Lung microvascular endothelial cell (primary cell): ENCODE data around the gene RGS6. TPM values are rescaled to one million over a fixed set of nuclear protein-coding genes. Genes with fewer than 3 reads are reported as not detected.
"Not testable (repeated sequence)": the region's sequence is repeated elsewhere in the genome, so short reads cannot be mapped to it uniquely, and the experiment has no call there.

Experiments used
- DNase-seq, 2 donors: peaks; one replicate each; pipeline versions ENCODE4 v3.0.0 to v3.0.0-alpha.2; 2010; ENCODE audit warnings: low read depth in 2 of 2
- total RNA-seq: library from RNA; depleted of rRNA; stranded (reverse); fragments of >200 nt; gene quantifications from 2 replicates; pipeline ENCODE4 v1.2.1, GENCODE V29; 2014

The RGS6 gene
- not detected in 2 replicates for total RNA-seq

GRCh38 chr14:71932229-71932981 is at the start of gene RGS6:
TSS of gene RGS6 (plus strand) at chr14:71932429.
- peak; percentile 6 to 8 for DNase-seq

DNA sequence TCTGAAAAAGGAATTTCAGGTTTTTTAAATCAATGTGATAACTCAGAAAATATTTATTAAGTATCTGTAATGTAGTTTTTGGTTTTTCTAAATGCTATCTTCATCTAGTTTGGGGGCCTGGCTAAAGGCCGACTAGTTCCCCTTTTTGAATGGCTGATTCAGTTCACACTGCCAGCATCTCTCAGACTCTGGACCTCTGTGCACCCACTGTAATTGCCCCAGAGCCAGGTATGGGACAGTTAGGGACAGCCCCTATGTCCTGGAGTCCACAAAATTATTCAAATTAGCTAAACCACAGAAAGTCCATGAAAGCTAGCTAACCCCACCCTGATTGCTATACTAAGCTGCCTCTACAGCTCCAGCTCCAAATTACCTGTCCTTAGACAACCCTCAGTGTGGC is 49.1 kb upstream of the RGS6 start:
- no peak for DNase-seq

- DNase-seq, result no peak
Measured at GRCh38 chr14:71885301-71885700, 46.9 kb upstream of the RGS6 start.

- not testable (repeated sequence) for DNase-seq
Measured at GRCh38 chr14:71887802-71888201, 44.4 kb upstream of the RGS6 start.

DNA sequence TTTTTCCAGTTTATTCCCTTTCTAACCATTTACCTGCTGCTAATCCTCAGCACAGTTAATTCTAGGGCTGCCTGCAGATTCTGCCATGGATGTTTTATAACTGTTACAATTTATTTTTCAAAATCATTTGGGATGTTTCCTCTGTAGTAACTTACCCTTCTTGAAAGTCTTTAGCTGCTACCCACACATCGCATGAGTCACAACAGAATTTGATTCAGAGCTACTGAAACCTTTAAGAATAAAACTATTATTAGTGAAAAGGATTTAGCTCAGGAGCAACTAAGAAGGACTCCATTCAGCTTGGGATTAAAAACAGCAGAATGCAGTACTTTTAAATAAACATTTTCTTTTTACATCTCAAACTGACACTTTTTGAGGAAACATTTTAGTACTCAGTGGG is 41.7 kb upstream of the RGS6 start:
- DNase-seq, result no peak

GRCh38 chr14:71891185-71891584 is 41.0 kb upstream of the RGS6 start:
- DNase-seq, result no peak

DNA sequence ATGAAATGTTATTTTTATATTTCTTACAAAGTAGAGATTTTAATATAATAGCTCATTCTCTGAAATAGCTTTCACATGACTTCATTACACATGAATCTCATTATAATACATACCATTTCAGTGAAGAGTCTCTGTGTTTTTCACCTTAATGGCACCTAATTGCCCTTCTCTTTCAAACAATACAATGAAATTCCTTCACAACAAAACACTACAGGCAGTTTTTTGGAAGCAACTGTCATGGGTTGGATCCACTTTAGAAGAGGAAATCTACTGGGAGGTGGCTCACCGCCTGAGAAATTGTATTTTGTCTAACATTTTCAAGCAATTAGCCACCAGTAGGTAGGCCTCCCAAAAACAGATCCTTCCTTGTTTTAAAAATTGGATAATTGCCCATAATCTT is 40.3 kb upstream of the RGS6 start:
- DNase-seq, result no peak

- DNase-seq, result no peak
Measured at GRCh38 chr14:71905031-71905430, 27.2 kb upstream of the RGS6 start.

DNA sequence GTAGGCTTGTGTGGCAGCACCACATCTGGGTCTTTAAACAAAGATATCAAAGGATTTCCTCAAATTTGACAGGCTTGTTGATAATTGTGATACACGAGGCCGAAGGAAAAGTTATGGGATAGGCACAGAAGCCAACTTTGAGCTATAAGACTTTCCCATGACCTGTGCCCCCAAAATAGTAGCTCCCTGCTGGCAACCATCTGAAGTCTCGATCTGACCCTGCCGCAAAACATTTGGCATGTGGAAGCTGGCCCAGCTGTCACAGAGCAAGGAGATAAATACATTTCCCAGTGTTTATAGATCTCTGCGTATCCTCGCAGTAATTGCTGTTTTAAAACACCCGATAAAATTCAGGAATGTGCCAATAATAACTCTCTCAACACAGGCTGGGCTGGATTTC is 26.4 kb upstream of the RGS6 start:
- DNase-seq, result no peak

DNA sequence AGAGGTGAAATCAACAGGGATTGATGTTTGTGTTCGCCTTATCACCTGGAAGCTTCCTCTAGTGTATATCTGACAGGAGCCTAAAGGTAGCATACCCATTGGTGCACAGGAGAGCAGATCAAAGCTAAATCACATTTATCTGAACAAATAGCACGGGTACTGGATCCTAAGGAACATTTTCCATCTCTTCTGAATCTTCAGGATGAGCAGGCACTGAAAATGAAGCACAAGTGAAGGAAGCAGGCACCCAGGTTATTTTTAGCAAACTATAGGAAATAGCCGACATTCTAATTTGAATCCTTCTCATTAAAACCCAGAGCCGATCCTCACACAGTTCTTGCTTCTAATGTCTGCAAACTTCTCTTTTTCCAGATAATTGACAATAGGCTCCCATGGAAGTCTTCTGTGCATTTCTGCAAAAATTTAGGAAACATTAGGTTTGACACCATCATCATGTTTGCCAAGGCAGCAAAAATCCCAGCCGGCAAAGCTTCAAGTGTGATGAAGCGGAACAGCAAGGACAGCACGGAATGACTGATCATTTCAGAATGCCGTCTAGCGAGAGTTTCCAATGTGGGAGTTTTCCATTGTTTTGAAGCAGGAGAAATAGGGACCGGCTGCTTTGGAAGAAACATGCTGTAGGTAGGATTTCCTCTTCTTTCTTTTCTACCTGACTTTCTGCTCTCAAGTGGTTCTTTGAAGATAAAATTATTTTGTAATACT is 24.3 kb upstream of the RGS6 start:
- DNase-seq, result no peak

DNA sequence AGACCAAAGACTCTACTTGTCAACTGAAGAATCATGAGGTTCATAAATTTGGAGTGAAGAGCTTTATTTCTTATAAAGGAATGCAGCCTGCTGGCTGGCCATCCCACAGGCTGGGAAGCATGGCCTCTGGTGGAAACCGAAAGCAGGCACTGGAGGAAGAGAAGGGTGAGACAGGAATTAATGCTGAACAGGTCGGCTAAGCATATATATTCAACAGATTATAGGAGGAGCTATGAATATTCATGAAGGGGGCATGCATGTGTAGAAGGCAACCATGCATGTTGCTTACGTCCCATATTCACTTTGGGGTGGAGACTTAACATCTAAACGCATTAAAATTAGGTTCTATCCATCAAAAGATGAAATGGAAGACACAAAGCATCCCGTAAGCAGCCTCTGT is 20.6 kb upstream of the RGS6 start:
- DNase-seq, result no peak

DNA sequence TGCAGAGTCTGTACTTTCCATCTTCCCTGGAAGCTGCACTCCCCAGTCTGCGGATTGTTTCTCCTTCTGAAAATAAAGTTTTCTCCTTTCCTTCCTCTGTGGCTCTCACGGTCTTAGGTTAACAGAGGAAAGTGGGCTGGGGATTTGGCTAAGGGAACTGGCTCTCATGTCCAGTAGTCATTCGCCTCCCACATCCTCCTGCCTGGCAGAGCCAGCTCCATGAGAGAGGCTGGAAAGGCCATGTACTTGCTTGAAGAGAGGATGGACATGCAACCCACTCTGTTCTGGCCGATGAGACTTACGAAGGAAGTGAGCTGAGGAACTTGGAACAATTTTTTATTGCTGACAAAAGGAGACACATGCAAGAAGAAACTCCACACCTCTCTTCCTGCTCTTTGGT is 18.9 kb upstream of the RGS6 start:
- no peak for DNase-seq

DNA sequence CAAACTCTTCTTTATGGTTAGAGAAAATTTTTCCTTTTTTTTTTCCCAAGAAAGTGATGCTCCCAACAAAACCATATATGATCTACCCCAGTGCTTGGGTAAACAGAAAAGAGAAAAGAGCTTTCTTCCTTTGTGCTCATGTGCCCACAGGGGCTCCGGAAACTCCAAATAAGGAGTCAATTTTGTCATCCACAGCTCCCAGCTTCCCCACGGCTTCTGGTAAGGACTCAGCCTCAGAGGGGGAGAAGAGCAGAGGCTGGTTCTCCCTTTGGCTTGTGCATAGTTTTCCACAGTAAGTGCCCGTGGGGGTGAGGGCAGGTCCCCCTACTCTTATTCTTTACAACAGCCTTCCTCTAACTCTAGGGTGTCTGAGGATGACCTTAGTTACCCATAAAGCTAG is 13.3 kb upstream of the RGS6 start:
- DNase-seq, result no peak

DNA sequence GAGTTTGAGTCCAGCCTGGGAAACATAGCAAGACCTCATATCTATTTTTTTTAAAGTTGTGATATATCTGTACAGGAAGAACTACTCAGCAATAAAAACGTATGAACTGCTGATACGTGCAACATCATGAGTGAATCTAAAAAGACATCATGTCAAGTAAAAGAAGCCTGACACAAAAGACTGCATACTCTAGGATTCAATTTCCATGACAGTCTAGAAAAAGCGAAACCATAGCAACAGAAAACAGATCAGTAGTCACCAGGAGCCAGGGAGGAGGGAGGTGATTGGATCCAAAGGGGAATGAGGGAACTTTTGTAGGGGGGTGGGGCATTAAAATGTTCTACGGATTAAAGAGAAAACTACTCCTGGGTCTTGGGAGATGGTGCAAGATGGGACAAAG is 8.7 kb upstream of the RGS6 start:
- DNase-seq, result no peak

DNA sequence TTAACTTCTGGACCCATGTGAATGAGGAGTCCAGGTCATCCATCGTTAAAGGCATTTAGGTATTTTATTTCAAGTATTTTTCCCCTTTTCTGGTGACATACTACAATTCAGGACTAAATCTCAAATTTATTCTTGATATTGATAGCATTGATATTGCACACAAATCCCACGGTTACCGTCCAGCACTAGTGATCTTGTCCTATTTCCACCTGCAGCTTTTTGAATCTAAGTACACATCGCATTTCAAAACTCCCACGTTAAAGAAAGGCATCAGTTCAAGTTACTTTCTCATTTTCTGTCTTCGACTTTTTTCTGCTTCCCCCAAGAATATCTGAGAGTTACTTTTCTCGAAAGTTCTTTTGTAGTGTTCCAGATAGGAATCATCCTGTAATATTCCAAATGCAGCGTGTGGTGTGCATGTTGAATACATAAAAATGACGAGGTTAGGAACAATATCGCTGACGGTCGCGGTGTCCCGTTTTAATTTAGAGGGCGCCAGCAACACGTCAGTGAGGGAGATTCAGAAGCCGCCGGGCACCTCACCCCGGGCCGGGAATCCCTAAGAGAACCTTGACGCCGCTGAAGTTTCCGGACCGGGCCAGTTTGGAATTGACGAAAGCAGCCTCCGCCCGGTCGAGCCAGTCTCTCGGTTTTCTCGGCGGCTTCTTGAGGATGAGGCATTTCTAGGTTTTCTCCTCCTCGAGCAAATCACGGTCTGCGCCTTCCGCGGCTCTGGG is 569 bp upstream of the RGS6 start:
- no peak for DNase-seq

GRCh38 chr14:71933001-71933587 is 865 bp downstream of the RGS6 start:
- DNase-seq, result peak; percentile 0 to 1

- not testable (repeated sequence) for DNase-seq
Measured at GRCh38 chr14:71938273-71938672, 6.0 kb downstream of the RGS6 start.

- DNase-seq, result not testable (repeated sequence)
Measured at GRCh38 chr14:71939344-71939743, 7.1 kb downstream of the RGS6 start.

DNA sequence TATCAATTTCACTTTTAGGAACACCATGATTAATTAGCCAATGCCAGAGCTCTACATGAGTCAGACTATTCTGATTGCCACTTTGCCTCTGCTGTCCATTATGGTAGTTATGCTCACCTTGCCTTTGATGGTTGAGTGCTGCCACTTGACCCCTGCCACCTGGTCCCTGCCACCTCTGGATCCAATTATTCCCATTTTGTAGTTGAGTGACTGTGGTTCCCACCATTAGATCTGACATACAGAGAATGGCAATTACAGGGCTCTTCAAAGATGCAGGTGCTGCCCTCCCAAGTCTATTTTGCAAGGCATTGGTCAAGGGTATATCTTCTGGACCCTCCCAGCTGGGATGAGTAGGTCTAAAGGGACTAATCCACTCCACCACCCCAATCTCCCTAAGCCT is 8.3 kb downstream of the RGS6 start:
- DNase-seq, result not testable (repeated sequence)

DNA sequence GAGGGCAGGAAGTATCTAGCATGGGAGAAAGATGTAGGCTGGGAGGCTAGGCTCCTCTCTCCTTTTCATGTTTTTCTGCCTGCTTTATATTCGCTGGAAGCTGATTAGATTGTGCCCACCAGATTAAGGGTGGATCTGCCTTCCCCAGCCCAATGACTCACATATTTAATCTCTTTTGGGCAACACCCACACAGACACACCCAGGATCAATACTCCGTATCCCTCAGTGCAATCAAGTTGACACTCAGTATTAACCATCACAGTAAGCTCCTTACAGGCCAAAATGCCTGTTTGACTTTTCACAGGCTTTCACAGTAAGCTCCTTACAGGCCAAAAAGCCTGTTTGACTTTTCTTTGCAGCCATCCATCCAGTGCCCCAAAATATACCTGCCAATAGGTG is 9.4 kb downstream of the RGS6 start:
- DNase-seq, result not testable (repeated sequence)

DNA sequence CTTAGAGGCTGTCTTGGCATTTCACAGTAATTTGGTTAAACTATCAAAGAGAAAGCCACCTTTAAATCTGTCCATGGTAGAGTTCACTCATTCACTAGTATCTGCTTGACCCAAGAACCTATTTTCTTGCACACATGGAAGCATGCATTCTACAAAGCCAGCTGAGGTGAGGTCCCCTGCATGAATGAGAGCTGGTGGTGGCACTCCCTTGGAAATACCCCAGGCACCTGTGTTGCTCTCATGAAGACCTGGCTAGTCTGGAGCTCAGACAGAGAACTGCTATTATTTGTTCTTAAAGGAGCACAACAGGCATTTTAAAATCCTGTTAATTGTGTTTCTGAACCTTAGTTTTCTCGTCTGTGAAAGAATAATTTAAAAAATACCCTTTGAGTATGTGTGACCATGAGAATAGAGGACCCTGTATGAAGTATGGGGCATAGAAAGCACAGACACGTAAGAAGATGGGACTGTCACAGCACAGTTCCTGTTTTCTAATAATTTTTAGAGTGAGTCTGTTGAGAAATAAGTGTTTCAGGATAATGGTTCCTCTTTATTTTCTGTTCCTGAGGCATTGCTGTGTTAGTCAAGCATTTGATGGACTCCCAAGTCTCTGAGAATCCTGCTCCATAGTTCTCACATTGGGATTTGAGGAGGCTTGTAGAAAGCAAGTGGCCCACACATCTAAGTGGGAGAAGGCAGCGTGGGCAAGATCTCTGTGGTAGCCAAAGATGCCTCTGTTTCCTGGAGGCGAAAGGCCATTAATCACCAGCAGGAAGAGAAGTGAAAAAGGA is 10.9 kb downstream of the RGS6 start:
- no peak for DNase-seq
